Epithelial cell of proximal tubule (primary cell): ENCODE data around the gene SNED1. TPM values are rescaled to one million over a fixed set of nuclear protein-coding genes. Genes with fewer than 3 reads are reported as not detected.

ENCODE experiments used
- DNase-seq: peaks from one replicate; pipeline ENCODE4 v3.0.0-alpha.2; 2011; ENCODE audit warnings: low read depth
- H3K4me3 ChIP-seq: 2 replicates; pipeline ENCODE4 v1.5.1; 2011; ENCODE audit warnings: low read depth, mild to moderate bottlenecking, low read length
- total RNA-seq: library from RNA; depleted of rRNA; stranded (reverse); fragments of >200 nt; gene quantifications from 2 replicates; pipeline ENCODE4 v1.2.3, GENCODE V29; 2015
- TF ChIP-seq, protein P1 (sequence below): conservative IDR thresholded peaks from 2 replicates; pipeline ENCODE4 v1.5.1; 2012; ENCODE audit warnings: low read depth, mild to moderate bottlenecking, low read length

Gene SNED1
- total RNA-seq, 1 donor from 2014 or later = 0.29 TPM

DNA sequence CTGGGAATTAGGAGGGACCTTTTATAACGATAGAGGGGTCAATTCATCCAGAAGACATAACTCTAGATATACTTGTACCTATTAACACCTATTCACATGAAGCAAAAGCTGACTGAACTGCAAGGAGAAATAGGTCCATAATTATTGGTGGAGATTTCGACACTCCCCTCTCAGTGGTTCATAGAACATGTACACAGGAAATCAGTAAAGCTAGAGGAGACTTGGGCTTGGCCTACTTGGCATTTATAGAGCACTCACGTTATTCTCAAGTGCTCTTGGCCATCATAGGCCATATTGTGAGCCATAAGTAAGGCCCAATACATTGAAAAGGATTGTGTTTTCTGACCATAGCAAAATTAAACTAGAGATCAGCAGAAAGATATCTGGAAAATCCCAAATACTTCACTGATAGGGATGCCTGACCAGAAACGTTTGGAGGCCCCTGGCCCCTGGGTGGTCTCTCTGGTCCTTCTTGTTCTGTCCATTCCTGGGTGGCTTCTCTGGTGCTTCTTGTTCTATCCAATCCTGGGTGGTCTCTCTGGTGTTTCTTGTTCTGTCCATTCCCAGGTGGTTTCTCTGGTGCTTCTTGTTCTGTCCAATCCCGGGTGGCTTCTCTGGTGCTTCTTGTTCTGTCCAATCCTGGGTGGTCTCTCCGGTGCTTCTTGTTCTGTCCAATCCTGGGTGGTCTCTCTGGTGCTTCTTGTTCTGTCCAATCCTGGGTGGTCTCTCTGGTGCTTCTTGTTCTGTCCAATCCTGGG is 49.0 kb downstream of the SNED1 start:
- TF ChIP-seq, protein P1, sequence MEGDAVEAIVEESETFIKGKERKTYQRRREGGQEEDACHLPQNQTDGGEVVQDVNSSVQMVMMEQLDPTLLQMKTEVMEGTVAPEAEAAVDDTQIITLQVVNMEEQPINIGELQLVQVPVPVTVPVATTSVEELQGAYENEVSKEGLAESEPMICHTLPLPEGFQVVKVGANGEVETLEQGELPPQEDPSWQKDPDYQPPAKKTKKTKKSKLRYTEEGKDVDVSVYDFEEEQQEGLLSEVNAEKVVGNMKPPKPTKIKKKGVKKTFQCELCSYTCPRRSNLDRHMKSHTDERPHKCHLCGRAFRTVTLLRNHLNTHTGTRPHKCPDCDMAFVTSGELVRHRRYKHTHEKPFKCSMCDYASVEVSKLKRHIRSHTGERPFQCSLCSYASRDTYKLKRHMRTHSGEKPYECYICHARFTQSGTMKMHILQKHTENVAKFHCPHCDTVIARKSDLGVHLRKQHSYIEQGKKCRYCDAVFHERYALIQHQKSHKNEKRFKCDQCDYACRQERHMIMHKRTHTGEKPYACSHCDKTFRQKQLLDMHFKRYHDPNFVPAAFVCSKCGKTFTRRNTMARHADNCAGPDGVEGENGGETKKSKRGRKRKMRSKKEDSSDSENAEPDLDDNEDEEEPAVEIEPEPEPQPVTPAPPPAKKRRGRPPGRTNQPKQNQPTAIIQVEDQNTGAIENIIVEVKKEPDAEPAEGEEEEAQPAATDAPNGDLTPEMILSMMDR = no peak
- no peak for DNase-seq
- no peak overlapping the region for H3K4me3 ChIP-seq

DNA sequence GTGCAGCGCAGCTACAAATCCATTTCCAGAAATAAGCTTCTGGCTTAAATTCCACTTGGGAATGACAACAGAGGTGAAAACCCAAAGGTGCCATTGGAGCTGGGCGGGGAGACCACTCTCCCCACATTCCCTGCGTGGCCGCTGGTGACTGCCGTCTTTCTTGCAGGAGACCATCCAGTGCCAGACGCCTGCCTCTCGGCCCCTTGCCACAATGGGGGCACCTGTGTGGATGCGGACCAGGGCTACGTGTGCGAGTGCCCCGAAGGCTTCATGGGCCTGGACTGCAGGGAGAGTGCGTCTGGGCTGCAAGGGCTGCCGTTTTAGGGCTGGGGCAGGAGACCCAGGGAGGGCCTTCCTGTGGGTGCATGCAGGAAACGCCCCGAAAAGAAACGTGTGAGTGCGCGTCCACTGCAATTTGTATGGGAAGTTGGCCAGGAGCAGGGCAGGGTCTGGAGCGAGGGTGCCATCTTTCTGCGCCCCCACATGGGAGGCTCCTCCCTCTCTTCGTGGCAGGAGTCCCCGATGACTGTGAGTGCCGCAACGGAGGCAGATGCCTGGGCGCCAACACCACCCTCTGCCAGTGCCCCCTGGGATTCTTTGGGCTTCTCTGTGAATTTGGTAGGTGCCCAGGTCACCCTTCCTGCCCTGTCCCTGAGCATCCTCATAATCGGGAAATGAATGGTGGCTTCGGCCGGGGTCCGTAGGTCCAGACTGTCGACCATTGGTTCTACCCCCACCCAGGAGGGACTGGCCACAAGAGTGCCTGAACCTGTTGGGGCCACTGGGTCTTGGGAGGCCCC is 49.9 kb downstream of the SNED1 start:
- no peak overlapping the region for H3K4me3 ChIP-seq
- TF ChIP-seq, protein P1 = no peak
- no peak for DNase-seq

- H3K4me3 ChIP-seq = no peak overlapping the region
- TF ChIP-seq, protein P1 = no peak
- no peak for DNase-seq
These were observed 50.5 kb downstream of the SNED1 start for GRCh38 chr2:241048949-241049343.

GRCh38 chr2:241049739-241050623 is 51.6 kb downstream of the SNED1 start:
- no peak overlapping the region for H3K4me3 ChIP-seq
- no peak for DNase-seq
- TF ChIP-seq, protein P1 = no peak

DNA sequence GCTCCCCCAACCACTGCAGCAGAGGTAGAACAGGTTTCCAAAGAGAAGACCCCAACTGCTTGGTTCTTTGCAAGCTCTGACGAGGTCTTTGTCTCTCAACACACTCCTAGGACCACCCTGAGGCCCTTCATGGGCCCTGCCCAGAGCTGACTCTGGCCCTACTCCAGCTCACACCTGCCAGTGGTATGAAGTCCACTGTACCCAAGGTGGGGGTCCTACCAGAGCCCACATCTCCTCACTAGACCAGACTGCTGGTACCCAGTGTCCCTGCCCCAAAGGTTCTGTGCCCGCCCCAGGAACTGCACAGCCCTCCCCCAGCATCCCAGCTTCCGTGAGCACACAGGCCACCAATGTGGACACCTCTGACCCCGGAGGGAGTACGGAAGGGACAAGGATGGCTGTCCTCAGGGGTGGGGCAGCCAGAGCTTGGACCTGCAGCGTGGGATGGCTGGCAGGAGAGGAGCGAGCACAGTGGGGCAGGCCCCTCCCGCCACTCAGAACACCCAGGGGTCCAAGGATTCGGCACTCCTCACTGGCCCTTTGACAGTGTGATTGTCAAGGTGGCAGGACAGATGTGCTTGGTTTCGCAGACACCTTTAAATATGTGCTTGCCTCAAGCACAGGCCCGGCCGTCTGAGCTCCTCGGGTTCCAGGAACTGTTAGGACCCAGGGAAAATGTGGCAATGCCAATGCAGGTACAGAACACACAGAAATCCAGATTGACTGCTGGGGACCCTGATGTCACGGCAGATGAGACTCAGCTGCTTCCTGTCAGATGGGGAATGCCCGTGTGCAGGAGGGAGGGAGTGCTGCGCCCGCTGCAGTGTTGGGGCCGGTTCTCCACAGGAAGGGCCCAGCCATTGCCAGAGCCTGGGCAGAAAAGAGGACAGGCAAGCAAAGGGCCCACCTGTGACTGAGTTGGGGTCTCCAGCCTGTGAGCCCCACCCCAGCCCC is 52.5 kb downstream of the SNED1 start:
- TF ChIP-seq, protein P1 = no peak
- H3K4me3 ChIP-seq = no peak overlapping the region
- no peak for DNase-seq
